Small intestine (tissue), 7 donors: ENCODE results near the gene TSHZ2. TPM values are rescaled to one million over a fixed set of nuclear protein-coding genes. Genes with fewer than 3 reads are reported as not detected.
A peak's percentile ranks its signal among the peaks of the same experiment; 100 is the strongest.

Experiments used
- DNase-seq, 2 donors: peaks; one replicate each; pipeline versions ENCODE4 v3.0.0 to v3.0.0-alpha.2; 2013
- FAIRE-seq: peaks from 2 replicates; lab custom pipeline; 2012; peaks lifted over from hg19 to GRCh38; lab: Jason Lieb, UNC
- H3K27ac ChIP-seq, 3 donors: one replicate each; pipeline ENCODE4 v1.5.1; 2013; ENCODE audit warnings: low read length in 2 of 3, mild to moderate bottlenecking in 2 of 3, control low read depth in 1 of 3, inconsistent platforms in 1 of 3, low read depth in 1 of 3, moderate library complexity in 1 of 3
- H3K27me3 ChIP-seq, 3 donors: one replicate each; pipeline ENCODE4 v1.6.1; 2013; ENCODE audit warnings: low read length in 3 of 3, inconsistent platforms in 1 of 3; ENCODE audit not compliant: control insufficient read depth in 3 of 3, insufficient read depth in 3 of 3
- H3K36me3 ChIP-seq, 3 donors: one replicate each; pipeline ENCODE4 v1.6.1; 2013; ENCODE audit warnings: low read length in 3 of 3, inconsistent platforms in 1 of 3, low read depth in 1 of 3, mild to moderate bottlenecking in 1 of 3, moderate library complexity in 1 of 3; ENCODE audit not compliant: control insufficient read depth in 3 of 3, insufficient read depth in 2 of 3
- H3K4me1 ChIP-seq, 3 donors: one replicate each; pipeline ENCODE4 v1.6.1; 2013; ENCODE audit warnings: low read length in 2 of 3, inconsistent platforms in 1 of 3, low read depth in 1 of 3, mild to moderate bottlenecking in 1 of 3, moderate library complexity in 1 of 3; ENCODE audit not compliant: control insufficient read depth in 3 of 3, insufficient read depth in 2 of 3
- H3K4me3 ChIP-seq, 3 donors: one replicate each; pipeline ENCODE4 v1.5.1; 2013; ENCODE audit warnings: low read length in 3 of 3, control low read depth in 1 of 3, inconsistent platforms in 1 of 3, low read depth in 1 of 3, mild to moderate bottlenecking in 1 of 3, moderate library complexity in 1 of 3
- H3K9me3 ChIP-seq, 2 donors: one replicate each; pipeline ENCODE4 v1.6.1; 2013; ENCODE audit warnings: low read depth in 1 of 2, low read length in 1 of 2; ENCODE audit not compliant: control insufficient read depth in 2 of 2, insufficient read depth in 1 of 2
- WGBS, 3 donors: extraction: QIAGEN DNeasy Blood & Tissue Kit; methylation state at CpG; one replicate each; pipeline ENCODE4 v1.1.7; 2013; 5-methylcytosine and 5-hydroxymethylcytosine counted together
- polyA plus RNA-seq, 4 donors: library from polyadenylated mRNA; stranded (reverse) in 3 of 4; unstranded in 1 of 4; fragments of 200-250 nt in 3 of 4; fragments of 120-200 nt in 1 of 4; gene quantifications; one replicate each; pipeline versions ENCODE4 v1.2.1 to v1.2.3, GENCODE V29; 2013
- donor health status: healthy with polysubstance abuse.
- donor health status: control.
- donor health status: control.
- donor health status: Bipolar disorder and iron deficiency.
- donor health status: healthy.

Gene TSHZ2
- polyA plus RNA-seq, 4 donors: 0.67 to 4.4 (median 2.1) TPM

GRCh38 chr20:53187392-53188068 is 215.4 kb downstream of the TSHZ2 start:
- no peaks in the 10 kb centered on the region for H3K36me3 ChIP-seq
- H3K9me3 ChIP-seq: no peaks in the 10 kb centered on the region
- FAIRE-seq: no peak
- peaks cover 0 to 2% (median 0%) of the 10 kb centered on the region in 3 donors for H3K27me3 ChIP-seq
- peak in 1 of 2 donors; percentile 11 for DNase-seq
- WGBS, 3 donors: 62 to 82% (median 71%) methylated on average over 10 of the region's 10 CpGs
- no peak overlapping the region for H3K27ac ChIP-seq
- no peaks in the 10 kb centered on the region for H3K4me1 ChIP-seq
- no peak overlapping the region for H3K4me3 ChIP-seq

- Histone ChIP-seq H3K27ac (no peak overlapping the region), H3K4me3 (no peak overlapping the region), H3K9me3 (no peaks in the 10 kb centered on the region), H3K4me1 (no peaks in the 10 kb centered on the region), H3K27me3 (peaks cover 0 to 2% (median 0%) of the 10 kb centered on the region in 3 donors), H3K36me3 (no peaks in the 10 kb centered on the region)
- WGBS, 3 donors: 85 to 92% (median 89%) methylated on average over 6 of the region's 6 CpGs
- FAIRE-seq (no peak), DNase-seq (no peak)
These were observed 218.1 kb downstream of the TSHZ2 start for GRCh38 chr20:53190225-53190624.

GRCh38 chr20:53191957-53192356 is 219.8 kb downstream of the TSHZ2 start:
- Histone ChIP-seq H3K27ac (no peak overlapping the region), H3K4me3 (no peak overlapping the region), H3K9me3 (no peaks in the 10 kb centered on the region), H3K27me3 (no peaks in the 10 kb centered on the region), H3K36me3 (no peaks in the 10 kb centered on the region), H3K4me1 (peaks cover 0 to 4% (median 0%) of the 10 kb centered on the region in 3 donors)
- DNase-seq (no peak), FAIRE-seq (no peak)
- WGBS, 3 donors: 78 to 88% (median 79%) methylated on average over 2 of the region's 2 CpGs

DNA sequence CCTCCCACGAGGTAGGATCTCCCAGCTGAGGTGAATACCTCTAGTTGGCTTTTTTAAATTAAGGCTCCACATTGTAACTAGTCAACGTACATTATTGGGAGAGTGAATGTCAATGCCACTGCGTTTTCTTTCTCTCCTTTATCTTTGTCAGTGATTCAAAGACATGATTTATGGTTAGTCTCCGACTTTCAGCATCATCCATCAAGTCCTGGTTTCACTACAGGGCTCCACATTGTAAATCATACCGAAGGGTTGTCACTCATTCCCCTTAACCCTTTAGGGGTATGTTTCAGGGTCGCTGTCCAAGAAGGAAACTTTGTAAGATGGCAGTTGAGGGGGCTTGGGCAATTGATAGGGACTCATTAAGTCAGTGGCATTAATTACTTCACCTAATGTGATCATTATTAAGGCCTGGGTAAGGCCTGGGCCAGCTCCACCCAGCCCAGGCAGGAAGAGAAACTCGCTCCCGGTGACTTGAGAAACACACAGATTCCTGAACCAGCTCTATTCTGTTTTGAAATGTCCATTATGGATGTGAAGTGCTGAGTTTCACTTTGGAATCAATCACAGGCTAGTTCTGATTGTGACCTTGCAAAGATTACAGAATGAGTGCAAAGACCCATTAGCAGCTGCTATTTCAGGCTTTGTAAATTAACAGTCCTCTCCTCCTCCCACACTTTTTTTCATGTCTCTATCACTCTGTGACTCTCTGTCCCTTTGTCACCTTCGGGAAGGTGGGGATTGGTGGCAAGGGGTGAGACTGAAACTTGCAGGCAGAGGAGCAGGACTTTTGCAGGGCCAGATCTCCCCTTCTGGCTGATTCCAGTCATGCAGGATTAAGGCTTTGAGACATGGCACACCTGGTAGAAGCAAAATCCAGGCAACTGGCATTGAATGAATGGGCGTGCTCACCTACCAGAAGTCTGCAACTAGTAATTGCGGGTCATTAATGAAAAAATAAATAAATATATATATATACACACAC is 222.4 kb downstream of the TSHZ2 start:
- Histone ChIP-seq H3K9me3 (no peaks in the 10 kb centered on the region), H3K4me1 (peaks cover 0 to 4% (median 0%) of the 10 kb centered on the region in 3 donors), H3K27me3 (no peaks in the 10 kb centered on the region), H3K4me3 (no peak overlapping the region), H3K27ac (no peak overlapping the region), H3K36me3 (no peaks in the 10 kb centered on the region)
- 60 to 64% (median 61%) methylated on average over 11 of the region's 11 CpGs for WGBS, 3 donors
- FAIRE-seq: no peak
- DNase-seq: no peak

DNA sequence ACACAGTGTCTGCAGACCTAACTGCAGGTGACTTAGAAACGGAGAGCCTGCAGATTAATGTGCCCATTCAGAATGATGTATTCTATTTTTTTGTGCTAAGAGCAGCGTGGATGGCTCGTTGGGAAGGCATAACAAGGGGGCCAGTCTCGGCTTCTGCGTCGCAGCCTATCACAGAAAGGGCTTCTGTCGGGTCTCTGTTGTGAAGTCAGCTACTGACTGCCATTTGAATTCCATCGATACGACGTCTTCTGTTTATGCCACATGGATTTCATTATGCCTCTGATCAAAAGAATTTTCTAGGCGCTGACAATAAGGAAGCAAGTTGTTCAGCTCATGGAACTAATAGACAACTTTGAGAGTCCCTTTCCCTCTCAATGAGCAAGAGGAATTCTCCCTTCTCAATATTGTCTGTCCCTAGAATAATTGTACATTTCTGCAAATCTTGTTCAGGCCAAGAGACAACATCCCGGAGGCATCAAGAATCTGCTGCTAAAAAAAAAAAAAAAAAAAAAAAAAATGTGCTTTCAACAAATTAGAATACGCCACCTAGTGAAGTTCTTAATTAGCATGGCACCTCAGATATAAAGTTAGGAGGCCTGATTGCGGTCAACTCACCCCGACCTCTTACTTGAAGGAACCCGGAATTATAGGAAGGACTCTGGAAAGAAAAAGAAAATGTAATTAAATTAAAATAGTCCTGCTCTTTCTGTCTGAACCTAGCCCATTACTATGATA is 223.9 kb downstream of the TSHZ2 start:
- FAIRE-seq: no peak

DNA sequence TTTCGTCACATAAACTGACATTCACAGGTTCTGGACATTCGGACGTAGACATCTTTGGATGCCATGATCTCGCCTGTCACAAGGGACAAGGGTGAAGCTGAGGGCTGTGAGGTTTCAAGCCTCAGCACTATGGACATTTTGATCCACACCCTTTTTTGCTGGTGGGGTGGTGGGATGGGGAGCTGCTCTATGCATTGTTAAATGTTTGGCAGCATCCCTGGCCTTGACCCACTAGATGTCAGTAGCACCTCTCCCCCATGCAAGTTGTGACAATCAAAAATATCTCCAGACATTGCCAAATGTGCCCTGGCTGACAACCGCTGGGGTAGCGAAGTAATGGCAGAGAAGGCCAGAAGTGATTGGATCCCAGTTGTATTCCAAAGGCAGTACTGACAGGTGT is 229.4 kb downstream of the TSHZ2 start:
- Histone ChIP-seq H3K27ac (no peak overlapping the region), H3K9me3 (no peaks in the 10 kb centered on the region), H3K4me3 (no peak overlapping the region), H3K27me3 (no peaks in the 10 kb centered on the region), H3K4me1 (no peaks in the 10 kb centered on the region), H3K36me3 (no peaks in the 10 kb centered on the region)
- 93 to 94% (median 93%) methylated on average over 6 of the region's 6 CpGs for WGBS, 3 donors
- DNase-seq (no peak), FAIRE-seq (no peak)

More for the DNA sequence above, 223.9 kb downstream of the TSHZ2 start:
- Histone ChIP-seq H3K4me1 (peaks cover 0 to 4% (median 0%) of the 10 kb centered on the region in 3 donors), H3K9me3 (no peaks in the 10 kb centered on the region), H3K4me3 (no peak overlapping the region), H3K27ac (no peak overlapping the region), H3K36me3 (no peaks in the 10 kb centered on the region), H3K27me3 (no peaks in the 10 kb centered on the region)
- 74 to 83% (median 83%) methylated on average over 16 of the region's 16 CpGs for WGBS, 3 donors
- no peak for DNase-seq

DNA sequence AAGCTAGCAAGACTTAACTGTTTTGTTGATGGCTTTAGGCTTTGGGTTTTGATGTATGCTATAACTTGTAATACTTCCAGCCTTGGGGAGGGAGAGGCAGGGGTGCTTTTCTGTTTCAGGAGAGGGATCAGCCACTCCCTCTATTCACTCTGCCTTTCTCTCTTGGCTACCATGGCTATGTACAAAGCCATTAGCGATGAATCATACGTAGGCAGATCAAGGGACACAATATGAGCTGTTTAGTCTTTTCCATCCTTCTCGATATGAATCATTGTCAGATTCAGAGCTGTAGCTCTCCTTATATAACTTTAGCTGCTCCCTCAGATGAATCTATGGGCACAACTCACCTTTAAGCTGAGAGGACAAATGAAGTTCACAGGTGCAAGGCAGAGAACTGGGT is 230.6 kb downstream of the TSHZ2 start:
- Histone ChIP-seq H3K27ac (no peak overlapping the region), H3K36me3 (no peaks in the 10 kb centered on the region), H3K4me3 (no peak overlapping the region), H3K9me3 (no peaks in the 10 kb centered on the region), H3K27me3 (no peaks in the 10 kb centered on the region), H3K4me1 (no peaks in the 10 kb centered on the region)
- 73 to 77% (median 76%) methylated on average over 3 of the region's 3 CpGs for WGBS, 3 donors
- DNase-seq (no peak), FAIRE-seq (no peak)

GRCh38 chr20:53205046-53205445 is 232.9 kb downstream of the TSHZ2 start:
- FAIRE-seq: no peak
- Histone ChIP-seq H3K9me3 (no peaks in the 10 kb centered on the region), H3K36me3 (no peaks in the 10 kb centered on the region), H3K4me1 (no peaks in the 10 kb centered on the region), H3K27me3 (no peaks in the 10 kb centered on the region), H3K27ac (no peak overlapping the region), H3K4me3 (no peak overlapping the region)
- WGBS, 3 donors: 79 to 85% (median 80%) methylated on average over 5 of the region's 5 CpGs
- no peak for DNase-seq
